HEK293 (cell line): ENCODE data around the gene SIDT2.

Source experiments
- BCL11A ChIP-seq: fragments of 450-650 bp; formaldehyde crosslinking; IDR thresholded peaks from 2 replicates; pipeline ENCODE4 v1.5.1; 2016; ENCODE audit warnings: low read depth, missing biosample characterization, missing genetic modification characterization
- GFI1B ChIP-seq: fragments of 450-650 bp; formaldehyde crosslinking; IDR thresholded peaks from 2 replicates; pipeline ENCODE4 v1.5.1; 2016; ENCODE audit warnings: missing biosample characterization, missing genetic modification characterization
- GLIS1 ChIP-seq: fragments of 450-650 bp; formaldehyde crosslinking; IDR thresholded peaks from 2 replicates; pipeline ENCODE4 v1.5.1; 2016; ENCODE audit warnings: missing biosample characterization, missing genetic modification characterization
- HOXD13 ChIP-seq: sonication (generic); formaldehyde crosslinking; IDR thresholded peaks from 2 replicates; pipeline ENCODE4 v1.8.0; 2022; ENCODE audit warnings: missing genetic modification reagents, borderline replicate concordance
- KLF8 ChIP-seq: fragments of 450-650 bp; formaldehyde crosslinking; IDR thresholded peaks from 2 replicates; pipeline ENCODE4 v1.5.1; 2016; ENCODE audit warnings: missing biosample characterization, missing genetic modification characterization
- REPIN1 ChIP-seq: fragments of 450-650 bp; formaldehyde crosslinking; IDR thresholded peaks from 2 replicates; pipeline ENCODE4 v1.5.1; 2017; ENCODE audit warnings: missing biosample characterization, missing genetic modification characterization, low read depth
- ZBTB8A ChIP-seq: fragments of 450-650 bp; formaldehyde crosslinking; IDR thresholded peaks from 2 replicates; pipeline ENCODE4 v1.5.1; 2016; ENCODE audit warnings: missing biosample characterization, missing genetic modification characterization
- ZIC2 ChIP-seq: fragments of 450-650 bp; formaldehyde crosslinking; IDR thresholded peaks from 2 replicates; pipeline ENCODE4 v1.5.1; 2016; ENCODE audit warnings: missing biosample characterization, missing genetic modification characterization
- ZNF140 ChIP-seq: fragments of 450-650 bp; formaldehyde crosslinking; IDR thresholded peaks from 2 replicates; pipeline ENCODE4 v1.5.1; 2016; ENCODE audit warnings: missing biosample characterization, missing genetic modification characterization
- ZNF146 ChIP-seq: fragments of 450-650 bp; formaldehyde crosslinking; IDR thresholded peaks from 2 replicates; pipeline ENCODE4 v1.5.1; 2016; ENCODE audit warnings: missing biosample characterization, missing genetic modification characterization
- ZNF175 ChIP-seq: fragments of 450-650 bp; formaldehyde crosslinking; IDR thresholded peaks from 2 replicates; pipeline ENCODE4 v1.5.1; 2016; ENCODE audit warnings: missing biosample characterization, missing genetic modification characterization
- ZNF2 ChIP-seq: fragments of 450-650 bp; formaldehyde crosslinking; IDR thresholded peaks from 2 replicates; pipeline ENCODE4 v1.5.1; 2016; ENCODE audit warnings: missing biosample characterization, missing genetic modification characterization
- ZNF221 ChIP-seq: fragments of 450-650 bp; formaldehyde crosslinking; IDR thresholded peaks from 2 replicates; pipeline ENCODE4 v1.5.1; 2017; ENCODE audit warnings: missing biosample characterization, missing genetic modification characterization, borderline replicate concordance
- ZNF266 ChIP-seq: fragments of 450-650 bp; formaldehyde crosslinking; IDR thresholded peaks from 2 replicates; pipeline ENCODE4 v1.5.1; 2016; ENCODE audit warnings: missing biosample characterization, missing genetic modification characterization, low read depth
- ZNF274 ChIP-seq, 2 experiments: fragments of 200-500 bp in 1 of 2; fragments of 450-650 bp in 1 of 2; sonication (Bioruptor generic) in 1 of 2; formaldehyde crosslinking in 1 of 2; IDR thresholded peaks; 2 replicates each; pipeline versions ENCODE4 v1.5.1 to v1.6.1; 2014 to 2016; ENCODE audit warnings: borderline replicate concordance in 1 of 2, inconsistent platforms in 1 of 2, low read length in 1 of 2, missing biosample characterization in 1 of 2, missing genetic modification characterization in 1 of 2
- ZNF302 ChIP-seq: fragments of 450-650 bp; formaldehyde crosslinking; IDR thresholded peaks from 2 replicates; pipeline ENCODE4 v1.5.1; 2016; ENCODE audit warnings: missing biosample characterization, missing genetic modification characterization, low read depth
- ZNF391 ChIP-seq: fragments of 450-650 bp; formaldehyde crosslinking; IDR thresholded peaks from 2 replicates; pipeline ENCODE4 v1.5.1; 2016; ENCODE audit warnings: low read depth, missing biosample characterization, missing genetic modification characterization, borderline replicate concordance
- ZNF426 ChIP-seq: fragments of 450-650 bp; formaldehyde crosslinking; IDR thresholded peaks from 2 replicates; pipeline ENCODE4 v1.5.1; 2017; ENCODE audit warnings: missing biosample characterization, missing genetic modification characterization, mild to moderate bottlenecking, inconsistent platforms, moderate library complexity
- ZNF433 ChIP-seq: fragments of 450-650 bp; formaldehyde crosslinking; IDR thresholded peaks from 2 replicates; pipeline ENCODE4 v1.5.1; 2016; ENCODE audit warnings: missing biosample characterization, missing genetic modification characterization, low read depth
- ZNF549 ChIP-seq: fragments of 450-650 bp; IDR thresholded peaks from 2 replicates; pipeline ENCODE4 v1.5.1; 2018; ENCODE audit warnings: missing biosample characterization, missing genetic modification characterization, mild to moderate bottlenecking, inconsistent platforms, moderate library complexity
- ZNF561 ChIP-seq: fragments of 450-650 bp; IDR thresholded peaks from 2 replicates; pipeline ENCODE4 v1.5.1; 2018; ENCODE audit warnings: missing biosample characterization, missing genetic modification characterization, borderline replicate concordance
- ZNF600 ChIP-seq: fragments of 450-650 bp; formaldehyde crosslinking; IDR thresholded peaks from 2 replicates; pipeline ENCODE4 v1.5.1; 2016; ENCODE audit warnings: missing biosample characterization, missing genetic modification characterization
- ZNF610 ChIP-seq: fragments of 450-650 bp; formaldehyde crosslinking; IDR thresholded peaks from 2 replicates; pipeline ENCODE4 v1.5.1; 2016; ENCODE audit warnings: missing biosample characterization, missing genetic modification characterization, borderline replicate concordance
- ZNF768 ChIP-seq: fragments of 450-650 bp; formaldehyde crosslinking; IDR thresholded peaks from 2 replicates; pipeline ENCODE4 v1.5.1; 2018; ENCODE audit warnings: missing biosample characterization, mild to moderate bottlenecking, missing genetic modification characterization
- TF ChIP-seq, protein P1 (sequence below): fragments of 450-650 bp; formaldehyde crosslinking; IDR thresholded peaks from 2 replicates; pipeline ENCODE4 v1.5.1; 2016; ENCODE audit warnings: missing biosample characterization, missing genetic modification characterization
- TF ChIP-seq, protein P2 (sequence below): fragments of 450-650 bp; formaldehyde crosslinking; IDR thresholded peaks from 2 replicates; pipeline ENCODE4 v1.5.1; 2016; ENCODE audit warnings: missing biosample characterization, missing genetic modification characterization
- TF ChIP-seq, protein P3 (sequence below): fragments of 450-650 bp; formaldehyde crosslinking; IDR thresholded peaks from 2 replicates; pipeline ENCODE4 v1.5.1; 2017; ENCODE audit warnings: missing biosample characterization, missing genetic modification characterization
- TF ChIP-seq, protein P4 (sequence below): fragments of 450-650 bp; formaldehyde crosslinking; IDR thresholded peaks from 2 replicates; pipeline ENCODE4 v1.5.1; 2016; ENCODE audit warnings: missing biosample characterization, missing genetic modification characterization
- TF ChIP-seq, protein P5 (sequence below): fragments of 450-650 bp; formaldehyde crosslinking; IDR thresholded peaks from 2 replicates; pipeline ENCODE4 v1.5.1; 2016; ENCODE audit warnings: missing biosample characterization, missing genetic modification characterization

SIDT2 gene

DNA sequence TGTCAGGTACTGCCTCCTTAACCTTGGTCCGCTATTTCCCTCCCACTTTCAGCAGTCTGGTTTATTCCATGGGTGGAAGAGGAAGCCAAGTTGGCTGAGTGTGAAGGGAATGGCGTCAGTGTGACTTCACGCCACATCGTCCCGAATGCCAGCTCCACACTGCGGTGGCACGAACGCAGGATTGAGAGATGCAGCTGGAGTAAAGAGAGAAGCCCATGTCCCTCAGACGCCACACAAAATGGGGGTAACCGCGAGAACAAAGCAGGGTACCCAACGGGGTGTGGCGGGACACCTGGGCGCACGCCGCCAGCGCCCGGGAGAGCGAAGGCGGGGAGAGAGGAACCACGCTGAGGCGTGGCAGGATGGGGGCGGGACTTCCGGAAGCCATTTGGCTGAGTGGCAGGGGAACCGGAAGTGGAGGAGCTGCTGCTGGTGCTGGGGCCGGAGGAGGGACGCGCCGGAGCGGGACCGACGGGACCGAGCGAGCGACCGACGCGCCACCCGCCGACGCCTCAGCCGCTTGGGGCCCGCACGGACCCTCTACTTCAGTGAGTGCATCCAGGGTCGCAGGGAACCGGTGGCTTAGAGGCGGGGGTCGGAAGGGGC is 34.6 kb upstream of the SIDT2 start, which contains the start of gene PAFAH1B2 (continued):
- TF ChIP-seq ZNF610 (peak; percentile 69; the same call in 1 of the 2 replicates), ZNF549 (tag by site-specific recombination) (no peak), ZNF391 (tag by site-specific recombination) (no peak), ZNF2 (tag by site-specific recombination) (peak; percentile 86), ZNF302 (tag by site-specific recombination) (no peak), BCL11A (tag by site-specific recombination) (no peak), GFI1B (tag by site-specific recombination) (no peak), ZNF266 (no peak), ZNF426 (tag by site-specific recombination) (no peak), REPIN1 (tag by site-specific recombination) (no peak), GLIS1 (tag by site-specific recombination) (peak; percentile 69; the same call in 1 of the 2 replicates), ZNF221 (tag by site-specific recombination) (no peak), ZNF175 (no peak), ZIC2 (tag by site-specific recombination) (peak; percentile 91), KLF8 (tag by site-specific recombination) (peak; percentile 88), ZNF140 (tag by site-specific recombination) (no peak), ZNF433 (tag by site-specific recombination) (no peak), ZNF768 (no peak), ZNF600 (tag by site-specific recombination) (peak; percentile 42; the same call in 1 of the 2 replicates), ZNF561 (no peak), HOXD13 (CRISPR knock-in tag) (no peak), ZNF274 (IDR thresholded peaks at IDR 0.05; ENCODE audit: low read length) (no peak), ZNF274 (tag by site-specific recombination; IDR thresholded peaks at IDR 0.05; ENCODE audit: borderline replicate concordance) (no peak), ZNF146 (no peak; the same call in 1 of the 2 replicates), ZBTB8A (tag by site-specific recombination) (peak; percentile 96)
- TF ChIP-seq, protein P1, sequence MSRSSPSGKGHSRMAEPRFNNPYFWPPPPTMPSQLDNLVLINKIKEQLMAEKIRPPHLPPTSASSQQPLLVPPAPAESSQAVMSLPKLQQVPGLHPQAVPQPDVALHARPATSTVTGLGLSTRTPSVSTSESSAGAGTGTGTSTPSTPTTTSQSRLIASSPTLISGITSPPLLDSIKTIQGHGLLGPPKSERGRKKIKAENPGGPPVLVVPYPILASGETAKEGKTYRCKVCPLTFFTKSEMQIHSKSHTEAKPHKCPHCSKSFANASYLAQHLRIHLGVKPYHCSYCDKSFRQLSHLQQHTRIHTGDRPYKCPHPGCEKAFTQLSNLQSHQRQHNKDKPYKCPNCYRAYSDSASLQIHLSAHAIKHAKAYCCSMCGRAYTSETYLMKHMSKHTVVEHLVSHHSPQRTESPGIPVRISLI (tag by site-specific recombination), result no peak
- TF ChIP-seq, protein P2, sequence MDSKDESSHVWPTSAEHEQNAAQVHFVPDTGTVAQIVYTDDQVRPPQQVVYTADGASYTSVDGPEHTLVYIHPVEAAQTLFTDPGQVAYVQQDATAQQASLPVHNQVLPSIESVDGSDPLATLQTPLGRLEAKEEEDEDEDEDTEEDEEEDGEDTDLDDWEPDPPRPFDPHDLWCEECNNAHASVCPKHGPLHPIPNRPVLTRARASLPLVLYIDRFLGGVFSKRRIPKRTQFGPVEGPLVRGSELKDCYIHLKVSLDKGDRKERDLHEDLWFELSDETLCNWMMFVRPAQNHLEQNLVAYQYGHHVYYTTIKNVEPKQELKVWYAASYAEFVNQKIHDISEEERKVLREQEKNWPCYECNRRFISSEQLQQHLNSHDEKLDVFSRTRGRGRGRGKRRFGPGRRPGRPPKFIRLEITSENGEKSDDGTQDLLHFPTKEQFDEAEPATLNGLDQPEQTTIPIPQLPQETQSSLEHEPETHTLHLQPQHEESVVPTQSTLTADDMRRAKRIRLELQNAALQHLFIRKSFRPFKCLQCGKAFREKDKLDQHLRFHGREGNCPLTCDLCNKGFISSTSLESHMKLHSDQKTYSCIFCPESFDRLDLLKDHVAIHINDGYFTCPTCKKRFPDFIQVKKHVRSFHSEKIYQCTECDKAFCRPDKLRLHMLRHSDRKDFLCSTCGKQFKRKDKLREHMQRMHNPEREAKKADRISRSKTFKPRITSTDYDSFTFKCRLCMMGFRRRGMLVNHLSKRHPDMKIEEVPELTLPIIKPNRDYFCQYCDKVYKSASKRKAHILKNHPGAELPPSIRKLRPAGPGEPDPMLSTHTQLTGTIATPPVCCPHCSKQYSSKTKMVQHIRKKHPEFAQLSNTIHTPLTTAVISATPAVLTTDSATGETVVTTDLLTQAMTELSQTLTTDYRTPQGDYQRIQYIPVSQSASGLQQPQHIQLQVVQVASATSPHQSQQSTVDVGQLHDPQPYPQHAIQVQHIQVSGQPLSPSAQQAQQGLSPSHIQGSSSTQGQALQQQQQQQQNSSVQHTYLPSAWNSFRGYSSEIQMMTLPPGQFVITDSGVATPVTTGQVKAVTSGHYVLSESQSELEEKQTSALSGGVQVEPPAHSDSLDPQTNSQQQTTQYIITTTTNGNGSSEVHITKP (tag by site-specific recombination), result no peak
- TF ChIP-seq, protein P3, sequence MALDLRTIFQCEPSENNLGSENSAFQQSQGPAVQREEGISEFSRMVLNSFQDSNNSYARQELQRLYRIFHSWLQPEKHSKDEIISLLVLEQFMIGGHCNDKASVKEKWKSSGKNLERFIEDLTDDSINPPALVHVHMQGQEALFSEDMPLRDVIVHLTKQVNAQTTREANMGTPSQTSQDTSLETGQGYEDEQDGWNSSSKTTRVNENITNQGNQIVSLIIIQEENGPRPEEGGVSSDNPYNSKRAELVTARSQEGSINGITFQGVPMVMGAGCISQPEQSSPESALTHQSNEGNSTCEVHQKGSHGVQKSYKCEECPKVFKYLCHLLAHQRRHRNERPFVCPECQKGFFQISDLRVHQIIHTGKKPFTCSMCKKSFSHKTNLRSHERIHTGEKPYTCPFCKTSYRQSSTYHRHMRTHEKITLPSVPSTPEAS (tag by site-specific recombination), result no peak
- TF ChIP-seq, protein P4, sequence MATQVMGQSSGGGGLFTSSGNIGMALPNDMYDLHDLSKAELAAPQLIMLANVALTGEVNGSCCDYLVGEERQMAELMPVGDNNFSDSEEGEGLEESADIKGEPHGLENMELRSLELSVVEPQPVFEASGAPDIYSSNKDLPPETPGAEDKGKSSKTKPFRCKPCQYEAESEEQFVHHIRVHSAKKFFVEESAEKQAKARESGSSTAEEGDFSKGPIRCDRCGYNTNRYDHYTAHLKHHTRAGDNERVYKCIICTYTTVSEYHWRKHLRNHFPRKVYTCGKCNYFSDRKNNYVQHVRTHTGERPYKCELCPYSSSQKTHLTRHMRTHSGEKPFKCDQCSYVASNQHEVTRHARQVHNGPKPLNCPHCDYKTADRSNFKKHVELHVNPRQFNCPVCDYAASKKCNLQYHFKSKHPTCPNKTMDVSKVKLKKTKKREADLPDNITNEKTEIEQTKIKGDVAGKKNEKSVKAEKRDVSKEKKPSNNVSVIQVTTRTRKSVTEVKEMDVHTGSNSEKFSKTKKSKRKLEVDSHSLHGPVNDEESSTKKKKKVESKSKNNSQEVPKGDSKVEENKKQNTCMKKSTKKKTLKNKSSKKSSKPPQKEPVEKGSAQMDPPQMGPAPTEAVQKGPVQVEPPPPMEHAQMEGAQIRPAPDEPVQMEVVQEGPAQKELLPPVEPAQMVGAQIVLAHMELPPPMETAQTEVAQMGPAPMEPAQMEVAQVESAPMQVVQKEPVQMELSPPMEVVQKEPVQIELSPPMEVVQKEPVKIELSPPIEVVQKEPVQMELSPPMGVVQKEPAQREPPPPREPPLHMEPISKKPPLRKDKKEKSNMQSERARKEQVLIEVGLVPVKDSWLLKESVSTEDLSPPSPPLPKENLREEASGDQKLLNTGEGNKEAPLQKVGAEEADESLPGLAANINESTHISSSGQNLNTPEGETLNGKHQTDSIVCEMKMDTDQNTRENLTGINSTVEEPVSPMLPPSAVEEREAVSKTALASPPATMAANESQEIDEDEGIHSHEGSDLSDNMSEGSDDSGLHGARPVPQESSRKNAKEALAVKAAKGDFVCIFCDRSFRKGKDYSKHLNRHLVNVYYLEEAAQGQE, result no peak
- TF ChIP-seq, protein P5, sequence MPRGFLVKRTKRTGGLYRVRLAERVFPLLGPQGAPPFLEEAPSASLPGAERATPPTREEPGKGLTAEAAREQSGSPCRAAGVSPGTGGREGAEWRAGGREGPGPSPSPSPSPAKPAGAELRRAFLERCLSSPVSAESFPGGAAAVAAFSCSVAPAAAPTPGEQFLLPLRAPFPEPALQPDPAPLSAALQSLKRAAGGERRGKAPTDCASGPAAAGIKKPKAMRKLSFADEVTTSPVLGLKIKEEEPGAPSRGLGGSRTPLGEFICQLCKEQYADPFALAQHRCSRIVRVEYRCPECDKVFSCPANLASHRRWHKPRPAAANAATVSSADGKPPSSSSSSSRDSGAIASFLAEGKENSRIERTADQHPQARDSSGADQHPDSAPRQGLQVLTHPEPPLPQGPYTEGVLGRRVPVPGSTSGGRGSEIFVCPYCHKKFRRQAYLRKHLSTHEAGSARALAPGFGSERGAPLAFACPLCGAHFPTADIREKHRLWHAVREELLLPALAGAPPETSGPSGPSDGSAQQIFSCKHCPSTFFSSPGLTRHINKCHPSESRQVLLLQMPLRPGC (tag by site-specific recombination), result 0 out of 2 replicates have a peak, but pooled peaks have one; percentile 27
